ENCODE results near the gene PRIM2. TPM values are rescaled to one million over a fixed set of nuclear protein-coding genes. Genes with fewer than 3 reads are reported as not detected.
"Not testable (repeated sequence)": the region's sequence is repeated elsewhere in the genome, so short reads cannot be mapped to it uniquely, and the experiment has no call there.

PRIM2 gene
- total and polyA plus RNA-seq, 2 of the 4 experiments (the other 2 are of a cell fraction) = 11.8 to 37.5 TPM

- H4K8ac ChIP-seq (ENCODE audit: low read depth in 2 of 2, low read length in 2 of 2); ATAC-seq (ENCODE audit: low read depth); H3K56ac ChIP-seq (ENCODE audit: extremely low read depth, insufficient read depth, low read length); H3K4me3 ChIP-seq (ENCODE audit: insufficient read depth, low read depth, low read length); H3K4me1 ChIP-seq (ENCODE audit: control insufficient read depth, insufficient read depth, low read length); H2BK5ac ChIP-seq (ENCODE audit: low read depth, low read length, poor library complexity, severe bottlenecking); H3K4me2 ChIP-seq (ENCODE audit: low read depth, low read length); H3K27ac ChIP-seq (ENCODE audit: insufficient read depth, low read length); intact Hi-C loops (cut with micrococcal nuclease); H3K9me1 ChIP-seq (ENCODE audit: insufficient read depth, low read length); H3K9me3 ChIP-seq (ENCODE audit: control insufficient read depth, insufficient read depth, low read length); H2AFZ ChIP-seq (replicated peaks; ENCODE audit: low read length, poor library complexity); BruUV-seq (replicated peaks); H2AK9ac ChIP-seq (replicated peaks; ENCODE audit: low read depth, low read length, poor library complexity); POLR2A ChIA-PET (ENCODE audit: unreplicated experiment); H3K27me3 ChIP-seq (ENCODE audit: control insufficient read depth, insufficient read depth, low read length); H2BK120ac ChIP-seq (ENCODE audit: low read depth, low read length); H3K9ac ChIP-seq (ENCODE audit: low read depth, low read length); H3K36me3 ChIP-seq (ENCODE audit: control insufficient read depth, insufficient read depth, low read length); H4K91ac ChIP-seq (ENCODE audit: insufficient read depth, low read depth, low read length); in situ Hi-C loops (cut with MboI; ENCODE audit: low sequenced_read_pairs); H3K23ac ChIP-seq (ENCODE audit: low read depth, low read length); CTCF ChIA-PET; H3K4ac ChIP-seq (ENCODE audit: low read depth, low read length); H2BK20ac ChIP-seq (ENCODE audit: low read depth, low read length); DNase-seq; dilution Hi-C loops (cut with HindIII; ENCODE audit: low sequenced_read_pairs, unreplicated experiment); H4K5ac ChIP-seq (ENCODE audit: low read depth, low read length); H4K20me1 ChIP-seq (ENCODE audit: insufficient read depth, low read length); H2BK15ac ChIP-seq (ENCODE audit: low read depth, low read length); H2AK5ac ChIP-seq (ENCODE audit: low read depth, low read length); H3K18ac ChIP-seq (ENCODE audit: low read depth, low read length): not testable (repeated sequence)
- no CpG with 5 or more reads among the region's 2 CpGs for WGBS, 2 experiments (ENCODE audit: extremely low coverage in 2 of 2, insufficient read length in 1 of 2)
- 0 out of 2 replicates have a peak overlapping the region, but pooled peaks have one; percentile 22 for H3K14ac ChIP-seq (replicated peaks; ENCODE audit: low read depth, low read length)
- peak; percentile 69 for TF ChIP-seq CEBPB (IDR thresholded peaks at IDR 0.05; ENCODE audit: low read depth, low read length)
- peaks cover 10 to 15% of the 10 kb centered on the region in 2 experiments for H3K79me1 ChIP-seq (ENCODE audit: low read depth in 1 of 2, low read length in 2 of 2)
Observed at GRCh38 chr6:57346715-57347114, 29.3 kb downstream of the PRIM2 start.

- H3K9me3 ChIP-seq (ENCODE audit: control insufficient read depth, insufficient read depth, low read length); H3K14ac ChIP-seq (replicated peaks; ENCODE audit: low read depth, low read length): not testable (repeated sequence)
Observed at GRCh38 chr6:57347597-57347996, 30.2 kb downstream of the PRIM2 start.

More at GRCh38 chr6:57347597-57347996, 30.2 kb downstream of the PRIM2 start:
- H3K9ac ChIP-seq (ENCODE audit: low read depth, low read length); H2AFZ ChIP-seq (replicated peaks; ENCODE audit: low read length, poor library complexity); H2BK20ac ChIP-seq (ENCODE audit: low read depth, low read length); H2BK120ac ChIP-seq (ENCODE audit: low read depth, low read length); H3K4me3 ChIP-seq (ENCODE audit: insufficient read depth, low read depth, low read length); H4K5ac ChIP-seq (ENCODE audit: low read depth, low read length); H3K4ac ChIP-seq (ENCODE audit: low read depth, low read length); H2BK5ac ChIP-seq (ENCODE audit: low read depth, low read length, poor library complexity, severe bottlenecking); ATAC-seq (ENCODE audit: low read depth); H4K8ac ChIP-seq (ENCODE audit: low read depth in 2 of 2, low read length in 2 of 2); H2AK5ac ChIP-seq (ENCODE audit: low read depth, low read length); in situ Hi-C loops (cut with MboI; ENCODE audit: low sequenced_read_pairs); H2BK15ac ChIP-seq (ENCODE audit: low read depth, low read length); BruUV-seq (replicated peaks); H3K4me2 ChIP-seq (ENCODE audit: low read depth, low read length); H2AK9ac ChIP-seq (replicated peaks; ENCODE audit: low read depth, low read length, poor library complexity); H3K4me1 ChIP-seq (ENCODE audit: control insufficient read depth, insufficient read depth, low read length); H3K18ac ChIP-seq (ENCODE audit: low read depth, low read length); H3K9me1 ChIP-seq (ENCODE audit: insufficient read depth, low read length); H3K27me3 ChIP-seq (ENCODE audit: control insufficient read depth, insufficient read depth, low read length); H4K20me1 ChIP-seq (ENCODE audit: insufficient read depth, low read length); dilution Hi-C loops (cut with HindIII; ENCODE audit: low sequenced_read_pairs, unreplicated experiment); H3K36me3 ChIP-seq (ENCODE audit: control insufficient read depth, insufficient read depth, low read length); H3K23ac ChIP-seq (ENCODE audit: low read depth, low read length); CTCF ChIA-PET; H4K91ac ChIP-seq (ENCODE audit: insufficient read depth, low read depth, low read length); H3K56ac ChIP-seq (ENCODE audit: extremely low read depth, insufficient read depth, low read length); POLR2A ChIA-PET (ENCODE audit: unreplicated experiment); intact Hi-C loops (cut with micrococcal nuclease): not testable (repeated sequence)
- DNase-seq = peak; percentile 15
- H3K79me1 ChIP-seq (ENCODE audit: low read depth in 1 of 2, low read length in 2 of 2) = peaks cover 5 to 11% of the 10 kb centered on the region in 2 experiments; a peak in 3 of 4 replicates
- peak overlapping the region; percentile 49; the same call in 1 of the 2 replicates for H3K27ac ChIP-seq (ENCODE audit: insufficient read depth, low read length)

Data from IMR-90 (cell line).